IPS-18c (cell line): ENCODE measurements around the gene SAMSN1.
"Not testable (repeated sequence)": the region's sequence is repeated elsewhere in the genome, so short reads cannot be mapped to it uniquely, and the experiment has no call there.

Source experiments
- H3K4me3 ChIP-seq: 2 replicates; pipeline ENCODE4 v1.7.0; 2013; ENCODE audit warnings: low read depth, mild to moderate bottlenecking, low read length, moderate library complexity; ENCODE audit not compliant: insufficient read depth
- H3K9me3 ChIP-seq: one replicate; pipeline ENCODE4 v1.6.1; 2013; ENCODE audit warnings: mild to moderate bottlenecking, low read length, moderate library complexity; ENCODE audit not compliant: control insufficient read depth, insufficient read depth

SAMSN1 gene

GRCh38 chr21:14506859-14507457 lies 39.2 kb downstream of the SAMSN1 start:
- not testable (repeated sequence) for H3K4me3 ChIP-seq, H3K9me3 ChIP-seq

- Histone ChIP-seq H3K4me3 (no peak overlapping the region), H3K9me3 (no peaks in the 10 kb centered on the region)
Observed at GRCh38 chr21:14500873-14501272, 45.2 kb downstream of the SAMSN1 start.

GRCh38 chr21:14499316-14499715 lies 46.8 kb downstream of the SAMSN1 start:
- Histone ChIP-seq H3K4me3 (no peak overlapping the region), H3K9me3 (no peaks in the 10 kb centered on the region)

- no peak overlapping the region for H3K4me3 ChIP-seq
- H3K9me3 ChIP-seq, result no peaks in the 10 kb centered on the region
Observed at GRCh38 chr21:14497825-14498224, 48.3 kb downstream of the SAMSN1 start.

DNA sequence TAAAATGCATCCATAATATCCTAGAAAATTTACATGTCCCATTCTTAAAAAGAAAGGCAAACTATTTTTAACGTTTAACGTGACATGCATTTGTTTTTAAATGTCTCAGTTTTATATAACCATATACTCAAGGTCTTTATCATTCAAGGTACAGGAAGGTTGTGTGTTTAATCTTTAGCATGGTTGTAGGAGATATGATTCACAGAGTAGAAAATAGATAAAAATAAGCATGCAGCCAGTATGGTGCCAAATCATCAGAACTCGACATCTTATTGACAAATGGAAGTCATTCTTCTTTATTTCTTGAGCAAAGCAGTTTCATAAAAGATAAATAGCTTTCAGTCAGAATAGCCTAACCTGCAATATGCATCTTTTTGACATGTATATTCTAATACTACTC lies 51.0 kb downstream of the SAMSN1 start:
- Histone ChIP-seq H3K9me3 (no peaks in the 10 kb centered on the region), H3K4me3 (no peak overlapping the region)

DNA sequence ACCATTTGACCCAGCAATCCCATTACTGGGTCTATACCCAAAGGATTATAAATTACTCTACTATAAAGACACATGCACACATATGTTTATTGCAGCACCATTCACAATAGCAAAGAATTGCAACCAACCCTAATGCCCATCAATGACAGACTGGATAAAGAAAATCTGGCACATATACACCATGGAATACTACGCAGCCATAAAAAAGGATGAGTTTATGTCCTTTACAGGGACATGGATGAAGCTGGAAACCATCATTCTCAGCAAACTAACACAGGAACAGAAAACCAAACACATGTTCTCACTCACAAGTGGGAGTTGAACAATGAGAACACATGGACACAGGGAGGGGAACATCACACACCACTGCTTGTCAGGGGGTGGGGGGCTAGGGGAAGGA lies 51.9 kb downstream of the SAMSN1 start:
- not testable (repeated sequence) for H3K9me3 ChIP-seq, H3K4me3 ChIP-seq

DNA sequence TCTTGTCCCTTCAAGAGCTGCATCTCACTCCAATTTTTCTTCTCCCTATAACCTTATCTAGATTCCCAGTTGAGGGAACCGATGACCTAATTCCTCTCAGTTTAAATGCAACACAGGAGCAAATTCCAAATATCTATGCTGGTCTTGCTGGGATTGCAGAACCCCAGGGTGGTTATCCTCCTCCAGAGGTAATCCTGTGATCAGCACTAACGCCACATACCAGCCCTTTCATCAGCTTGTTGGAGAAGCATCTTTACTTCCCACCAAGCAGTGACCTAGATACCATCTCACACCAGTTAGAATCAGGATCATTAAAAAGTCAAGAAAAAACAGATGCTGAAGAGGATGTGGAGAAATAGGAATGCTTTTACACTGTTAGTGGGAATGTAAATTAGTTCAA lies 52.4 kb downstream of the SAMSN1 start:
- H3K9me3 ChIP-seq, result no peaks in the 10 kb centered on the region
- no peak overlapping the region for H3K4me3 ChIP-seq

DNA sequence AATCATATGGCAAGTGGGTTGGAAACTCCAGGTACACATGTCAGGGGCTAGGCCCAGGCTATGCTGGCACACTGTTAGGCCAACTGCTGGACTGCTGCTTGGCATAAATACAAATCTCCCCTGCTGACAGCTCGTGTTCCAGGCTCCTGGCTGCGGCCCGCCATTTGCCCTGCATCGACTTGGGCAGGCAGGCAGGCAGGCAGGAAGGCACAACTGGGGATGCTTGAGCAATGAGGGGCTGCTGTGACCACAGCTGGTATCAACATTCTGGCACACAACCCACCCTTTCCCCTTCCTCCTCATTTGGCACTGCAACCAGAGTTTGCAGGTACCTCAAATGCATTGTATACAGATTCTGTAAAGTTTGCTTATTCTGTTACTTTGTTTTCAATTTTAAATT lies 53.2 kb downstream of the SAMSN1 start:
- H3K4me3 ChIP-seq, result no peak overlapping the region
- no peaks in the 10 kb centered on the region for H3K9me3 ChIP-seq

- Histone ChIP-seq H3K9me3 (no peaks in the 10 kb centered on the region), H3K4me3 (no peak overlapping the region)
Observed at GRCh38 chr21:14491269-14491681, 54.8 kb downstream of the SAMSN1 start.

DNA sequence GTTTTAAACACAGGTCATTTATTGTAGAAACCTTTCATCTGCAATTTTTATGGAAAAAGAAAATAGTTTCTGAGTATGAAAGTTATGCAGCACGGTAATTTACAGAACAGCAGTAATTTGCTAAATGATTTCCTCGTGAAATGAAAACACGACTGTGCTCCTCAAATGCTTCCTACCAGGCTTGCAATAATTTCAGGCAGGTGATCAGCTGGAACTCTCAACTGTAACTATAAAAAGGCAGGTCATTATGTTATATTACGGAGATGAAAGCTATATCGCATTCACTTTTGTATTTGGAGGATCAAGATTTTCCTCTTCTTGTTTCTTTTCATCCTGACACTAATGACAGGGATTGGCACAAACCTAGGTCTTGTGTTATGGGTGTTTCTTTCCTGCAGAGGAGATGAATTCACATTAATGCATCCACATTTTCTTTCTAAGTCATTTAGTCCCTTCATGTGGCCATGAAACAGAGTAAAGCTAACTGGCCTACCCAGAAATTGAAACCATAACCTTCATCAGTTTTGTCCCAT lies 57.4 kb downstream of the SAMSN1 start:
- no peaks in the 10 kb centered on the region for H3K9me3 ChIP-seq
- H3K4me3 ChIP-seq, result no peak overlapping the region

DNA sequence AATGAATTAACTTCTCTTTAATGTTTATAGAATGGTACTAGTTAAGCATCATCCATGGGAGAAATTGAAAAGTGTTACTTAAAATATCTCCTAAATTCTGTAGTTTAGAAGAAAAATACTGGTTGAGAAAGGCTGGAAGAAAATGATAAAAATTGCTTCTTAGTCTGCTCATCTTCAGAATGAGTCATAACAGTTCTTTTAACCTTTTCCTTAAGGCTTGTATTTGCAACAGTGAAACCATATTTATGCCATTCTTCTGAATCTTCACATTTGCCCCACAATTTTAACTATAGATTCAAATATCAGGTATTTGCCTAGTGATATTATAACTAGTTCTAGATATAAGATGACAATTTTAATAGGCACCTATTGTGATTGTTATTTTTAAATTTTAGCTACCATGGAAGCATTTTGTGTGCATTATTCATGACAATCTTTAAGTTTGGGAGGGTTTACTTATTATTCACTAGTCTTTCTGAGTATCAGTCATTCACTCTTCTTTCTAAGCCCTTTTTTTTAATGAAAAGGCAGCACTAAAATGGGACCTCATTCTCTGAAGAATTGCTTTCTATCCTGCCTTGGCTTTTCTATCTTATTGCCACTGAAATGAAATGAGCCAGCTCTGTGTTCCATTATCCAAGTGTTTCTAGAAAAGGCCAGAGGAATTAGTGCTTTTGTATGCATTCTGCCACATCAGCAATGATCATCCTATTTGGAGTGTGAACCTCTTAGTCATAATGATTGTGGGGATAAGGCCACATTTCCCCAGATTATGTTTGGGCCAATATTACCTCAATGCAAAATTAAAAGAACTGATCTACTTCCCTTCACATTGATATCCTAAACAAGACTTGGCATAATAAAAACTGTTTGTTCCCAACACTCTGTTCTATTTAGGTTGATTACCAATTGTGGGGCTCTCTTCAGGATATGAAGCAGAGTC lies 58.4 kb downstream of the SAMSN1 start:
- H3K4me3 ChIP-seq, result no peak overlapping the region
- H3K9me3 ChIP-seq, result no peaks in the 10 kb centered on the region

DNA sequence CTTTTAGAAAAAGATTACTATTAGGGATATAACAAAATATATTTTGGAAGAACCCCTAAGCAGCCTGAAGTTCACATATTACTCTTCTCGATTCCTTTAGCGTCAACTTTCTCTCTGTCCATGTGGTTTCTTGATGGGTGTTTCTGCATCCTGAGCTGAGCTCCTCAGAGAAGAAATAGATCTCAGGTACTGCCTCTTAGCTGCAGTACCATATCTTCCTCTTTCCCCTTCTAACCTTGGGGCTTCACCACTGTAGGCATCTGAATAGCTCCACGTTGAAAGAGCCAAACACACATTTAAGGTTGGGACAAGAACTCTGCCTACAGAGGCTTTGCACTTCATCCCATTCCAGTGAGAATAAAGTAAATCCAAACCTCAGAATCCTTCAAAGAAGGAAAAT lies 59.2 kb downstream of the SAMSN1 start:
- Histone ChIP-seq H3K4me3 (no peak overlapping the region), H3K9me3 (no peaks in the 10 kb centered on the region)

DNA sequence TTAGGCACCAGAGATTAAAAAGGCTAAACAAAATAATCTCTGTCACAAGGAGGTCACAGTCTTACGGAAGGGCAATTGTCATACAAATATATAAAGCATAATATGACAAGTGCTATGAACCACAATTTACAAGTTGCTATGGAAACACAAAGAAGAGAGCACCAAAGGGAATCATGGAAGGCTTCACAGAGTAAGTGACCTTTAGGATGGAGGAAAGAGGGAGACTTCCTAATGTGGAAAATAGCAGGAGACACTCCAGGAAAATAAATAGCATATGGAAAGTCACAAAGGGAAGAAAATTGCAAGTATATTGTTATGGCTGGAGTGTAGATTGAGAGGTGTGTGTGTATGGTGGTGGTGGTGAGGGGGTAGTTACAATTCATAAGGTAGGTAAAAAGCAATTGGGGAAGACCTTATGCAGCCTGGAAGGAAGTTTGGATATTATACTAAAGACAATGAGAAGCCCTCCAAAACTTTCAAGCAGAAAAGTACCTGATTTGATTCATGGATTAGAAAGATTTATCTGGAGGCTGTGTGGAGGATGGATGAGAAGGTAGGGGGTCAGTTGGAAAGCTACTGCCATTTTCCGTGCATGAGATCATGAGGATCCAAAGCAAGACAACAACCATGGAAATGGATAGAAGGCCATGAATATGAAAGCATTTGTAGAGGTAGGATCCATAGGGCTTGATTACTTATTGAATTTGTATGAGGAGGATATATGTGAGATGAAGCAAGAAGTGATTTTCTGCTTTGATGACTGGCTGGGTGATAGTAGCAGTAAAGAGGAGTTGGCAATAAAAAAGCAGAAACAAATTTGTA lies 61.7 kb downstream of the SAMSN1 start:
- Histone ChIP-seq H3K9me3 (no peaks in the 10 kb centered on the region), H3K4me3 (no peak overlapping the region)

GRCh38 chr21:14483296-14483695 lies 62.8 kb downstream of the SAMSN1 start:
- H3K9me3 ChIP-seq, result no peaks in the 10 kb centered on the region
- H3K4me3 ChIP-seq, result no peak overlapping the region

GRCh38 chr21:14482165-14482564 lies 64.0 kb downstream of the SAMSN1 start:
- no peak overlapping the region for H3K4me3 ChIP-seq

GRCh38 chr21:14480411-14481031 lies 65.6 kb downstream of the SAMSN1 start:
- no peak overlapping the region for H3K4me3 ChIP-seq
- no peaks in the 10 kb centered on the region for H3K9me3 ChIP-seq

More at GRCh38 chr21:14482165-14482564, 64.0 kb downstream of the SAMSN1 start:
- H3K9me3 ChIP-seq, result no peaks in the 10 kb centered on the region

GRCh38 chr21:14479241-14479786 lies 66.8 kb downstream of the SAMSN1 start:
- Histone ChIP-seq H3K9me3 (no peaks in the 10 kb centered on the region), H3K4me3 (no peak overlapping the region)
